Panc1 (cell line): Measurements from ENCODE around the gene FBXO24.

ENCODE experiments used
- SIN3A ChIP-seq: IDR thresholded peaks from 2 replicates; pipeline ENCODE4 v1.6.1; 2012; ENCODE audit warnings: low read depth, mild to moderate bottlenecking, low read length, moderate library complexity, borderline replicate concordance; ENCODE audit not compliant: insufficient read depth
- TF ChIP-seq, protein P1 (sequence below): fragments of 450-650 bp; IDR thresholded peaks from 2 replicates; pipeline ENCODE4 v1.5.1; 2017; ENCODE audit warnings: mild to moderate bottlenecking

DNA sequence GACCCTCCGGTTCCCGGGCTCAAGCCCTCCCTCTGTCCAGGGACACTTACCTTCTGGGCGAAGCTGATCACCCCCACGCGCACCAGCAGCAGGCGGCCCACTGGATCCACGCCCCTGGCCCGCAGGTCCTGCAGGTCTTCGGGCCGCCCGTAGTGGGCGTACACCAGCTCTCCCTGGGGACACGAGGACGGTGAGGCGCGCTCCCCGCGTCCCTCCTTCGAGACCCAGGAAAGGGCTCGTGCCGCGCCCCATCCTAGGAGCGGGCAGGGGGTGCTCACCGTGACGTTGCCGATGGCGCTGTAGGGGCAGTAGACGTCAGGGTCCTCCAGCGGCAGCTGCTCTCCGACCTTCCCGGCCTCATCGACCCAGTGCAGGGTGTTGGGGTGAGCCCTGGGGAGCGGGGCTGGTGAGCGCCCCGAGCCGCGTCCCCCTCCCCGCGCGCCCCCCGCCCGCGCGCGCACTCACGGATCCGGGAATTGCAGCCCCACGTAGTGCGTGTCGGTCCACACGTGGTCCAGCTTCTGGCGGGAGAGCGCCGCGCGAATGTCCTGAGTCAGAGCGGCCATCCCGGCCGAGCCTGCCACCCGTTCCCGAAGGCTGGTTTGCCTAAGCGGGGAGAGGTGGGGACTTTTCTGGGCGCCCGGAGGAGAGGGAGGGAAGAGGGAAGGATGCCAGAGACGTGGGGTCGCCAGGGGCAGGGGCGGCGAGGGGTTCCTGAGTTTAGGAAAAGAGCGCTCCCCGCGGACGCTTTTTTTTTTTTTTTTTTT is 47.0 kb downstream of the FBXO24 start:
- TF ChIP-seq, protein P1, sequence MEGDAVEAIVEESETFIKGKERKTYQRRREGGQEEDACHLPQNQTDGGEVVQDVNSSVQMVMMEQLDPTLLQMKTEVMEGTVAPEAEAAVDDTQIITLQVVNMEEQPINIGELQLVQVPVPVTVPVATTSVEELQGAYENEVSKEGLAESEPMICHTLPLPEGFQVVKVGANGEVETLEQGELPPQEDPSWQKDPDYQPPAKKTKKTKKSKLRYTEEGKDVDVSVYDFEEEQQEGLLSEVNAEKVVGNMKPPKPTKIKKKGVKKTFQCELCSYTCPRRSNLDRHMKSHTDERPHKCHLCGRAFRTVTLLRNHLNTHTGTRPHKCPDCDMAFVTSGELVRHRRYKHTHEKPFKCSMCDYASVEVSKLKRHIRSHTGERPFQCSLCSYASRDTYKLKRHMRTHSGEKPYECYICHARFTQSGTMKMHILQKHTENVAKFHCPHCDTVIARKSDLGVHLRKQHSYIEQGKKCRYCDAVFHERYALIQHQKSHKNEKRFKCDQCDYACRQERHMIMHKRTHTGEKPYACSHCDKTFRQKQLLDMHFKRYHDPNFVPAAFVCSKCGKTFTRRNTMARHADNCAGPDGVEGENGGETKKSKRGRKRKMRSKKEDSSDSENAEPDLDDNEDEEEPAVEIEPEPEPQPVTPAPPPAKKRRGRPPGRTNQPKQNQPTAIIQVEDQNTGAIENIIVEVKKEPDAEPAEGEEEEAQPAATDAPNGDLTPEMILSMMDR, result peak; percentile 74
- no peak for TF ChIP-seq SIN3A
